GM18517 (cell line): ENCODE measurements around the gene GALC.
A peak's percentile ranks its signal among the peaks of the same experiment; 100 is the strongest.

Experiments
- ATAC-seq: cut with Tn5 transposase; IDR thresholded peaks from one replicate; pipeline ENCODE4 v1.9.1; 2021; ENCODE audit warnings: mild to moderate bottlenecking, moderate library complexity; ENCODE audit not compliant: unreplicated experiment

GALC gene

GRCh38 chr14:88007608-88008007, 14.6 kb upstream of the GALC start:
- ATAC-seq = no peak

- peak; percentile 93 for ATAC-seq
Observed at GRCh38 chr14:88005978-88006851, 13.2 kb upstream of the GALC start.

- ATAC-seq = peak; percentile 76
Observed at GRCh38 chr14:88005050-88005481, 12.1 kb upstream of the GALC start, which contains the start of gene GPR65. TSS of gene GPR65 (plus strand) at chr14:88005135. CDS start at chr14:88010848, 5,713 bp downstream.

GRCh38 chr14:88004506-88005036, 11.6 kb upstream of the GALC start:
- ATAC-seq = no peak

GRCh38 chr14:88003425-88003824, 10.4 kb upstream of the GALC start:
- no peak for ATAC-seq

- ATAC-seq = no peak
Observed at GRCh38 chr14:88002421-88003075, 9.6 kb upstream of the GALC start.

GRCh38 chr14:87999277-87999676, 6.3 kb upstream of the GALC start:
- ATAC-seq = no peak

- ATAC-seq = no peak
Observed at GRCh38 chr14:87998482-87998881, 5.5 kb upstream of the GALC start.

- no peak for ATAC-seq
Observed at GRCh38 chr14:87996291-87996592, 3.3 kb upstream of the GALC start.

GRCh38 chr14:87995500-87996290, 2.7 kb upstream of the GALC start:
- ATAC-seq = no peak

- peak; percentile 43 for ATAC-seq
Observed at GRCh38 chr14:87994974-87995373, 2.0 kb upstream of the GALC start.

GRCh38 chr14:87992346-87992717, 650 bp downstream of the GALC start:
- ATAC-seq = peak; percentile 2

GRCh38 chr14:87990682-87991081, 2.3 kb downstream of the GALC start:
- ATAC-seq = no peak

- ATAC-seq = no peak
Observed at GRCh38 chr14:87989956-87990299, 3.1 kb downstream of the GALC start.

- ATAC-seq = no peak
Observed at GRCh38 chr14:87989221-87989955, 3.6 kb downstream of the GALC start.

- no peak for ATAC-seq
Observed at GRCh38 chr14:87979689-87980088, 13.3 kb downstream of the GALC start.

GRCh38 chr14:87975636-87976035, 17.3 kb downstream of the GALC start:
- no peak for ATAC-seq

- peak; percentile 93 for ATAC-seq
Observed at GRCh38 chr14:87971010-87971409, 22.0 kb downstream of the GALC start.

- ATAC-seq = no peak
Observed at GRCh38 chr14:87967496-87967895, 25.5 kb downstream of the GALC start.

- no peak for ATAC-seq
Observed at GRCh38 chr14:87966816-87967215, 26.2 kb downstream of the GALC start.

GRCh38 chr14:87961246-87961645, 31.7 kb downstream of the GALC start:
- no peak for ATAC-seq
